ENCODE data around the gene A2M. TPM values are rescaled to one million over a fixed set of nuclear protein-coding genes. Genes with fewer than 3 reads are reported as not detected.

Gene A2M
- total and polyA plus RNA-seq, 2 of the 13 experiments (the other 11 are each of a cell fraction or from before 2014, with no cell fraction given), result 2,807 to 6,551 TPM

GRCh38 chr12:9135903-9136310 is 20.2 kb upstream of the A2M start (continued):
- peak; percentile 57 for TF ChIP-seq PHF21A (CRISPR knock-in tag; IDR thresholded peaks at IDR 0.05)
- TF ChIP-seq ZHX1 (CRISPR knock-in tag; IDR thresholded peaks at IDR 0.05; ENCODE audit: low read depth), result no peak
- TF ChIP-seq ZSCAN22 (CRISPR knock-in tag; IDR thresholded peaks at IDR 0.05), result no peak
- TF ChIP-seq, protein P1, sequence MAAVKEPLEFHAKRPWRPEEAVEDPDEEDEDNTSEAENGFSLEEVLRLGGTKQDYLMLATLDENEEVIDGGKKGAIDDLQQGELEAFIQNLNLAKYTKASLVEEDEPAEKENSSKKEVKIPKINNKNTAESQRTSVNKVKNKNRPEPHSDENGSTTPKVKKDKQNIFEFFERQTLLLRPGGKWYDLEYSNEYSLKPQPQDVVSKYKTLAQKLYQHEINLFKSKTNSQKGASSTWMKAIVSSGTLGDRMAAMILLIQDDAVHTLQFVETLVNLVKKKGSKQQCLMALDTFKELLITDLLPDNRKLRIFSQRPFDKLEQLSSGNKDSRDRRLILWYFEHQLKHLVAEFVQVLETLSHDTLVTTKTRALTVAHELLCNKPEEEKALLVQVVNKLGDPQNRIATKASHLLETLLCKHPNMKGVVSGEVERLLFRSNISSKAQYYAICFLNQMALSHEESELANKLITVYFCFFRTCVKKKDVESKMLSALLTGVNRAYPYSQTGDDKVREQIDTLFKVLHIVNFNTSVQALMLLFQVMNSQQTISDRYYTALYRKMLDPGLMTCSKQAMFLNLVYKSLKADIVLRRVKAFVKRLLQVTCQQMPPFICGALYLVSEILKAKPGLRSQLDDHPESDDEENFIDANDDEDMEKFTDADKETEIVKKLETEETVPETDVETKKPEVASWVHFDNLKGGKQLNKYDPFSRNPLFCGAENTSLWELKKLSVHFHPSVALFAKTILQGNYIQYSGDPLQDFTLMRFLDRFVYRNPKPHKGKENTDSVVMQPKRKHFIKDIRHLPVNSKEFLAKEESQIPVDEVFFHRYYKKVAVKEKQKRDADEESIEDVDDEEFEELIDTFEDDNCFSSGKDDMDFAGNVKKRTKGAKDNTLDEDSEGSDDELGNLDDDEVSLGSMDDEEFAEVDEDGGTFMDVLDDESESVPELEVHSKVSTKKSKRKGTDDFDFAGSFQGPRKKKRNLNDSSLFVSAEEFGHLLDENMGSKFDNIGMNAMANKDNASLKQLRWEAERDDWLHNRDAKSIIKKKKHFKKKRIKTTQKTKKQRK (IDR thresholded peaks at IDR 0.05; ENCODE audit: low read length), result no peak
- TF ChIP-seq NONO (IDR thresholded peaks at IDR 0.05), result no peak
- peak; percentile 54; the same call in 1 of the 2 replicates for TF ChIP-seq NONO (CRISPR knock-in tag; conservative IDR thresholded peaks at IDR 0.05)
- TF ChIP-seq TBX3 (IDR thresholded peaks at IDR 0.05; ENCODE audit: borderline replicate concordance), result peak; percentile 73; the same call in 1 of the 2 replicates
- TF ChIP-seq, protein P2, sequence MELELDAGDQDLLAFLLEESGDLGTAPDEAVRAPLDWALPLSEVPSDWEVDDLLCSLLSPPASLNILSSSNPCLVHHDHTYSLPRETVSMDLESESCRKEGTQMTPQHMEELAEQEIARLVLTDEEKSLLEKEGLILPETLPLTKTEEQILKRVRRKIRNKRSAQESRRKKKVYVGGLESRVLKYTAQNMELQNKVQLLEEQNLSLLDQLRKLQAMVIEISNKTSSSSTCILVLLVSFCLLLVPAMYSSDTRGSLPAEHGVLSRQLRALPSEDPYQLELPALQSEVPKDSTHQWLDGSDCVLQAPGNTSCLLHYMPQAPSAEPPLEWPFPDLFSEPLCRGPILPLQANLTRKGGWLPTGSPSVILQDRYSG (CRISPR knock-in tag; IDR thresholded peaks at IDR 0.05), result no peak
- no peak for TF ChIP-seq CEBPB (IDR thresholded peaks at IDR 0.05; ENCODE audit: borderline replicate concordance, low read depth, low read length)
- TF ChIP-seq, protein P3, sequence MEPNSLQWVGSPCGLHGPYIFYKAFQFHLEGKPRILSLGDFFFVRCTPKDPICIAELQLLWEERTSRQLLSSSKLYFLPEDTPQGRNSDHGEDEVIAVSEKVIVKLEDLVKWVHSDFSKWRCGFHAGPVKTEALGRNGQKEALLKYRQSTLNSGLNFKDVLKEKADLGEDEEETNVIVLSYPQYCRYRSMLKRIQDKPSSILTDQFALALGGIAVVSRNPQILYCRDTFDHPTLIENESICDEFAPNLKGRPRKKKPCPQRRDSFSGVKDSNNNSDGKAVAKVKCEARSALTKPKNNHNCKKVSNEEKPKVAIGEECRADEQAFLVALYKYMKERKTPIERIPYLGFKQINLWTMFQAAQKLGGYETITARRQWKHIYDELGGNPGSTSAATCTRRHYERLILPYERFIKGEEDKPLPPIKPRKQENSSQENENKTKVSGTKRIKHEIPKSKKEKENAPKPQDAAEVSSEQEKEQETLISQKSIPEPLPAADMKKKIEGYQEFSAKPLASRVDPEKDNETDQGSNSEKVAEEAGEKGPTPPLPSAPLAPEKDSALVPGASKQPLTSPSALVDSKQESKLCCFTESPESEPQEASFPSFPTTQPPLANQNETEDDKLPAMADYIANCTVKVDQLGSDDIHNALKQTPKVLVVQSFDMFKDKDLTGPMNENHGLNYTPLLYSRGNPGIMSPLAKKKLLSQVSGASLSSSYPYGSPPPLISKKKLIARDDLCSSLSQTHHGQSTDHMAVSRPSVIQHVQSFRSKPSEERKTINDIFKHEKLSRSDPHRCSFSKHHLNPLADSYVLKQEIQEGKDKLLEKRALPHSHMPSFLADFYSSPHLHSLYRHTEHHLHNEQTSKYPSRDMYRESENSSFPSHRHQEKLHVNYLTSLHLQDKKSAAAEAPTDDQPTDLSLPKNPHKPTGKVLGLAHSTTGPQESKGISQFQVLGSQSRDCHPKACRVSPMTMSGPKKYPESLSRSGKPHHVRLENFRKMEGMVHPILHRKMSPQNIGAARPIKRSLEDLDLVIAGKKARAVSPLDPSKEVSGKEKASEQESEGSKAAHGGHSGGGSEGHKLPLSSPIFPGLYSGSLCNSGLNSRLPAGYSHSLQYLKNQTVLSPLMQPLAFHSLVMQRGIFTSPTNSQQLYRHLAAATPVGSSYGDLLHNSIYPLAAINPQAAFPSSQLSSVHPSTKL (CRISPR knock-in tag; IDR thresholded peaks at IDR 0.05), result peak; percentile 97
- no peak for TF ChIP-seq ZNF24 (IDR thresholded peaks at IDR 0.05)
- no peak for TF ChIP-seq TP53 (CRISPR knock-in tag; conservative IDR thresholded peaks at IDR 0.05)
- peak; percentile 80; the same call in 1 of the 2 replicates for TF ChIP-seq ZBTB20 (CRISPR knock-in tag; IDR thresholded peaks at IDR 0.05; ENCODE audit: borderline replicate concordance, low read depth)
- no peak for TF ChIP-seq SP4 (CRISPR knock-in tag; IDR thresholded peaks at IDR 0.05)
- TF ChIP-seq TCF7 (IDR thresholded peaks at IDR 0.05; ENCODE audit: low read depth), result peak; percentile 65; the same call in 1 of the 2 replicates
- TF ChIP-seq ZNF543 (CRISPR knock-in tag; IDR thresholded peaks at IDR 0.05), result no peak
- TF ChIP-seq ELF1 (CRISPR knock-in tag; IDR thresholded peaks at IDR 0.05), result peak; percentile 18; the same call in 1 of the 2 replicates
- TF ChIP-seq, protein P4, sequence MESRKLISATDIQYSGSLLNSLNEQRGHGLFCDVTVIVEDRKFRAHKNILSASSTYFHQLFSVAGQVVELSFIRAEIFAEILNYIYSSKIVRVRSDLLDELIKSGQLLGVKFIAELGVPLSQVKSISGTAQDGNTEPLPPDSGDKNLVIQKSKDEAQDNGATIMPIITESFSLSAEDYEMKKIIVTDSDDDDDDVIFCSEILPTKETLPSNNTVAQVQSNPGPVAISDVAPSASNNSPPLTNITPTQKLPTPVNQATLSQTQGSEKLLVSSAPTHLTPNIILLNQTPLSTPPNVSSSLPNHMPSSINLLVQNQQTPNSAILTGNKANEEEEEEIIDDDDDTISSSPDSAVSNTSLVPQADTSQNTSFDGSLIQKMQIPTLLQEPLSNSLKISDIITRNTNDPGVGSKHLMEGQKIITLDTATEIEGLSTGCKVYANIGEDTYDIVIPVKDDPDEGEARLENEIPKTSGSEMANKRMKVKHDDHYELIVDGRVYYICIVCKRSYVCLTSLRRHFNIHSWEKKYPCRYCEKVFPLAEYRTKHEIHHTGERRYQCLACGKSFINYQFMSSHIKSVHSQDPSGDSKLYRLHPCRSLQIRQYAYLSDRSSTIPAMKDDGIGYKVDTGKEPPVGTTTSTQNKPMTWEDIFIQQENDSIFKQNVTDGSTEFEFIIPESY (CRISPR knock-in tag; IDR thresholded peaks at IDR 0.05), result no peak

All from HepG2 (cell line).